IMR-90 (cell line): Measurements from ENCODE around the gene WHRN. TPM values are rescaled to one million over a fixed set of nuclear protein-coding genes. Genes with fewer than 3 reads are reported as not detected.

Source experiments
- ATAC-seq: fragments of 200-7000 bp; cut with Tn5 transposase; 2 replicates; pipeline ENCODE4 v1.9.1; 2020; ENCODE audit warnings: low read depth, mild to moderate bottlenecking, moderate library complexity
- BruUV-seq: library from RNA; stranded (reverse); fragments of 400-500 nt; replicated peaks from 2 replicates; lab custom pipeline; 2021; lab: Mats Ljungman, UMichigan
- CTCF ChIA-PET: fragments of 300-600 bp; formaldehyde crosslinking; extraction: SDS; loops from one replicate; lab custom pipeline; 2021; ENCODE audit warnings: antibody characterized with exemption; lab: Yijun Ruan, JAX
- POLR2A ChIA-PET: fragments of 300-600 bp; sonication (Branson Sonifier 250); formaldehyde crosslinking; loops from one replicate; lab custom pipeline; 2022; ENCODE audit warnings: antibody characterized with exemption; ENCODE audit not compliant: unreplicated experiment; lab: Charles Lee
- DNase-seq: peaks from one replicate; pipeline ENCODE4 v3.0.0; 2013
- H2AFZ ChIP-seq: replicated peaks from 2 replicates; pipeline ENCODE3; 2013; ENCODE audit warnings: low read length, mild to moderate bottlenecking; ENCODE audit not compliant: poor library complexity
- H2AK5ac ChIP-seq: 2 replicates; pipeline ENCODE4 v1.6.1; 2013; ENCODE audit warnings: low read depth, low read length, inconsistent platforms
- H2AK9ac ChIP-seq: replicated peaks from 2 replicates; pipeline ENCODE3; 2013; ENCODE audit warnings: mild to moderate bottlenecking, low read depth, low read length, moderate library complexity; ENCODE audit not compliant: poor library complexity
- H2BK120ac ChIP-seq: 2 replicates; pipeline ENCODE4 v1.6.1; 2013; ENCODE audit warnings: low read depth, low read length, inconsistent platforms
- H2BK15ac ChIP-seq: 3 replicates; pipeline ENCODE4 v1.6.1; 2013; ENCODE audit warnings: low read depth, low read length, inconsistent platforms
- H2BK20ac ChIP-seq: 2 replicates; pipeline ENCODE4 v1.6.1; 2013; ENCODE audit warnings: low read depth, mild to moderate bottlenecking, inconsistent platforms, low read length, moderate library complexity
- H2BK5ac ChIP-seq: 2 replicates; pipeline ENCODE4 v1.6.1; 2013; ENCODE audit warnings: mild to moderate bottlenecking, low read depth, low read length, inconsistent platforms; ENCODE audit not compliant: poor library complexity, severe bottlenecking
- H3K14ac ChIP-seq: replicated peaks from 2 replicates; pipeline ENCODE4 v1.6.1; 2013; ENCODE audit warnings: low read depth, low read length, inconsistent platforms
- H3K18ac ChIP-seq: 2 replicates; pipeline ENCODE4 v1.6.1; 2013; ENCODE audit warnings: low read depth, low read length, control low read depth
- H3K23ac ChIP-seq: 2 replicates; pipeline ENCODE4 v1.6.1; 2013; ENCODE audit warnings: low read depth, low read length, inconsistent platforms
- H3K27ac ChIP-seq: 2 replicates; pipeline ENCODE4 v1.5.1; 2013; ENCODE audit warnings: mild to moderate bottlenecking, control low read depth, low read length; ENCODE audit not compliant: insufficient read depth
- H3K27me3 ChIP-seq: 2 replicates; pipeline ENCODE4 v1.6.1; 2013; ENCODE audit warnings: low read length; ENCODE audit not compliant: control insufficient read depth, insufficient read depth
- H3K36me3 ChIP-seq: 2 replicates; pipeline ENCODE4 v1.6.1; 2013; ENCODE audit warnings: low read length, mixed read lengths; ENCODE audit not compliant: control insufficient read depth, insufficient read depth
- H3K4ac ChIP-seq: 2 replicates; pipeline ENCODE4 v1.6.1; 2013; ENCODE audit warnings: low read depth, low read length, inconsistent platforms
- H3K4me1 ChIP-seq: 2 replicates; pipeline ENCODE4 v1.6.1; 2013; ENCODE audit warnings: low read length, mixed read lengths; ENCODE audit not compliant: control insufficient read depth, insufficient read depth
- H3K4me2 ChIP-seq: 2 replicates; pipeline ENCODE4 v1.6.1; 2013; ENCODE audit warnings: low read depth, mild to moderate bottlenecking, control low read depth, low read length, moderate library complexity
- H3K4me3 ChIP-seq: 2 replicates; pipeline ENCODE4 v1.5.1; 2013; ENCODE audit warnings: low read depth, mild to moderate bottlenecking, control low read depth, low read length, moderate library complexity; ENCODE audit not compliant: insufficient read depth
- H3K56ac ChIP-seq: 2 replicates; pipeline ENCODE4 v1.6.1; 2013; ENCODE audit warnings: low read length, inconsistent platforms; ENCODE audit not compliant: insufficient read depth; ENCODE audit errors: extremely low read depth
- H3K79me1 ChIP-seq, 2 experiments: 2 replicates each; pipeline ENCODE4 v1.6.1; 2013; ENCODE audit warnings: low read length in 2 of 2, inconsistent platforms in 1 of 2, low read depth in 1 of 2
- H3K9ac ChIP-seq: 2 replicates; pipeline ENCODE4 v1.6.1; 2013; ENCODE audit warnings: low read depth, low read length, control low read depth
- H3K9me1 ChIP-seq: 2 replicates; pipeline ENCODE4 v1.6.1; 2013; ENCODE audit warnings: low read length, inconsistent platforms; ENCODE audit not compliant: insufficient read depth
- H3K9me3 ChIP-seq: 2 replicates; pipeline ENCODE4 v1.6.1; 2013; ENCODE audit warnings: low read length; ENCODE audit not compliant: control insufficient read depth, insufficient read depth
- H4K20me1 ChIP-seq: 2 replicates; pipeline ENCODE4 v1.6.1; 2013; ENCODE audit warnings: low read length, inconsistent platforms; ENCODE audit not compliant: insufficient read depth
- H4K5ac ChIP-seq: 2 replicates; pipeline ENCODE4 v1.6.1; 2013; ENCODE audit warnings: mild to moderate bottlenecking, low read depth, low read length, control low read depth
- H4K8ac ChIP-seq, 2 experiments: 2 replicates each; pipeline ENCODE4 v1.6.1; 2013; ENCODE audit warnings: low read depth in 2 of 2, low read length in 2 of 2, control low read depth in 1 of 2, inconsistent platforms in 1 of 2
- H4K91ac ChIP-seq: 2 replicates; pipeline ENCODE4 v1.6.1; 2013; ENCODE audit warnings: low read depth, low read length, inconsistent platforms; ENCODE audit not compliant: insufficient read depth
- BHLHE40 ChIP-seq: fragments of 150-350 bp; IDR thresholded peaks from 2 replicates; pipeline ENCODE4 v1.6.1; 2016; ENCODE audit warnings: mild to moderate bottlenecking, low read depth, low read length
- CEBPB ChIP-seq: IDR thresholded peaks from 2 replicates; pipeline ENCODE4 v1.6.1; 2012; ENCODE audit warnings: low read depth, low read length, improper control_type of control experiment
- CHD1 ChIP-seq: IDR thresholded peaks from 2 replicates; pipeline ENCODE4 v1.6.1; 2012; ENCODE audit warnings: low read depth, low read length, improper control_type of control experiment
- CTCF ChIP-seq: conservative IDR thresholded peaks from 2 replicates; pipeline ENCODE4 v1.5.1; 2012; ENCODE audit warnings: mild to moderate bottlenecking, low read depth, low read length, improper control_type of control experiment
- ELK1 ChIP-seq: fragments of 150-350 bp; IDR thresholded peaks from 2 replicates; pipeline ENCODE4 v1.6.1; 2016; ENCODE audit warnings: low read depth, mild to moderate bottlenecking, low read length, moderate library complexity, borderline replicate concordance
- NFE2L2 ChIP-seq: fragments of 150-350 bp; IDR thresholded peaks from 2 replicates; pipeline ENCODE4 v1.6.1; 2016; ENCODE audit warnings: low read depth, mild to moderate bottlenecking, low read length
- RAD21 ChIP-seq: IDR thresholded peaks from 2 replicates; pipeline ENCODE4 v1.6.1; 2012; ENCODE audit warnings: low read length, improper control_type of control experiment
- RFX5 ChIP-seq: IDR thresholded peaks from 2 replicates; pipeline ENCODE4 v1.8.0; 2012; ENCODE audit warnings: low read depth, mild to moderate bottlenecking, low read length, moderate library complexity
- SMC3 ChIP-seq: fragments of 150-350 bp; IDR thresholded peaks from 2 replicates; pipeline ENCODE4 v1.6.1; 2016; ENCODE audit warnings: low read depth, mild to moderate bottlenecking, antibody characterized with exemption, low read length, moderate library complexity
- USF2 ChIP-seq: fragments of 150-350 bp; IDR thresholded peaks from 2 replicates; pipeline ENCODE4 v1.6.1; 2017; ENCODE audit warnings: mild to moderate bottlenecking, antibody characterized with exemption, low read length, low read depth
- WGBS, 2 experiments: methylation state at CpG; one replicate each; pipeline versions ENCODE4 v1.1.5 to v1.1.7; 2013; ENCODE audit warnings: missing lambda C conversion rate in 2 of 2; ENCODE audit not compliant: insufficient read length in 1 of 2; ENCODE audit errors: extremely low coverage in 2 of 2; 5-methylcytosine and 5-hydroxymethylcytosine counted together
- dilution Hi-C: fragments of 300-500 bp; cut with HindIII; formaldehyde crosslinking; loops from one replicate; pipeline ENCODE4 v1.14.3; 2018; ENCODE audit warnings: low sequenced_read_pairs; ENCODE audit not compliant: unreplicated experiment
- in situ Hi-C: fragments of 300-500 bp; cut with MboI; formaldehyde crosslinking; loops from 3 replicates; pipeline ENCODE4 v1.14.3; 2019; ENCODE audit warnings: low sequenced_read_pairs, inconsistent platforms, mixed read lengths
- intact Hi-C: fragments of 100-400 bp; cut with micrococcal nuclease; formaldehyde crosslinking; loops from 2 replicates; pipeline ENCODE4 v1.10.0; 2022
- polyA plus RNA-seq, 3 experiments: library from polyadenylated mRNA; depleted of rRNA; stranded (reverse); fragments of >200 nt; gene quantifications; 2 replicates each; pipeline ENCODE4 v1.2.3, GENCODE V29; 2012; ENCODE audit warnings: low replicate concordance in 1 of 3
- total RNA-seq: library from RNA; depleted of rRNA; stranded (reverse); fragments of >200 nt; gene quantifications from 2 replicates; pipeline ENCODE4 v1.2.3, GENCODE V29; 2012

WHRN gene
- total and polyA plus RNA-seq, 2 of the 4 experiments (the other 2 are of a cell fraction): 0.18 to 2.6 TPM

GRCh38 chr9:114448706-114449105, 56.6 kb downstream of the WHRN start:
- Histone ChIP-seq H4K20me1 (no peaks in the 10 kb centered on the region), H4K8ac (no peak overlapping the region), H4K91ac (no peak overlapping the region), H3K14ac (no peak overlapping the region; the same call in none of the 2 replicates), H3K36me3 (no peaks in the 10 kb centered on the region), H3K79me1 (no peaks in the 10 kb centered on the region; a peak in 1 of 4 replicates), H3K27me3 (peaks cover 8% of the 10 kb centered on the region; the same call in 1 of the 2 replicates), H3K18ac (no peak overlapping the region), H3K9ac (no peak overlapping the region), H2BK20ac (no peak overlapping the region), H3K27ac (no peak overlapping the region), H3K9me1 (peaks cover 5% of the 10 kb centered on the region; the same call in 1 of the 2 replicates), H3K4me3 (no peak overlapping the region), H3K4me1 (peaks cover 5% of the 10 kb centered on the region; the same call in 1 of the 2 replicates), H2BK120ac (no peak overlapping the region), H2AK5ac (no peak overlapping the region), H2AFZ (no peak overlapping the region), H3K23ac (no peak overlapping the region; the same call in 1 of the 2 replicates), H4K5ac (no peak overlapping the region), H3K9me3 (no peaks in the 10 kb centered on the region), H3K4me2 (no peak overlapping the region), H3K4ac (no peak overlapping the region), H2AK9ac (no peak overlapping the region), H3K56ac (no peak overlapping the region), H2BK5ac (no peak overlapping the region), H2BK15ac (no peak overlapping the region)
- intact Hi-C loops (no loop called here), dilution Hi-C loops (no loop called here), in situ Hi-C loops (loop anchor here (25.0 kb wide), 1 partner anchor 1064 kb away; no protein-coding TSS in a partner anchor)
- peak; percentile 18 for DNase-seq
- ChIA-PET POLR2A (no interaction called here), CTCF (interaction anchor here (1.1 kb wide), 1 partner anchor 205 kb away, joined by 3 read pairs; no protein-coding TSS in a partner anchor)
- 60% methylated on average over 1 of the region's 2 CpGs; no CpG with 5 or more reads in 1 of the 2 experiments for WGBS, 2 experiments
- BruUV-seq: no TSS peak
- ATAC-seq: no peak
- TF ChIP-seq SMC3 (no peak), USF2 (no peak), NFE2L2 (no peak), RFX5 (no peak), CEBPB (no peak), CTCF (no peak), ELK1 (no peak), RAD21 (no peak), BHLHE40 (no peak), CHD1 (no peak)
